Mesenchymal stem cell (in vitro differentiated cells and primary cell): ENCODE results near the gene NTN1.

Experiments used
- DNase-seq: peaks from one replicate; pipeline ENCODE4 v3.0.0-alpha.2; 2013
- H2AFZ ChIP-seq: one replicate; pipeline ENCODE4 v1.6.1; 2013; ENCODE audit warnings: low read depth, mild to moderate bottlenecking, control low read depth, inconsistent platforms, low read length, moderate library complexity
- H2AK5ac ChIP-seq: 2 replicates; pipeline ENCODE4 v1.6.1; 2013; ENCODE audit warnings: low read length, moderate library complexity, mild to moderate bottlenecking, inconsistent platforms; ENCODE audit not compliant: severe bottlenecking
- H2BK120ac ChIP-seq: one replicate; pipeline ENCODE4 v1.6.1; 2013; ENCODE audit warnings: low read depth, mild to moderate bottlenecking, inconsistent platforms, low read length, moderate library complexity
- H2BK12ac ChIP-seq, 2 experiments: one replicate each; pipeline ENCODE4 v1.6.1; 2013; ENCODE audit warnings: inconsistent platforms in 2 of 2, low read length in 2 of 2, mild to moderate bottlenecking in 2 of 2, moderate library complexity in 2 of 2, control low read depth in 1 of 2
- H2BK15ac ChIP-seq: one replicate; pipeline ENCODE4 v1.6.1; 2013; ENCODE audit warnings: mild to moderate bottlenecking, low read depth, inconsistent platforms; ENCODE audit not compliant: poor library complexity, severe bottlenecking
- H2BK5ac ChIP-seq: 2 replicates; pipeline ENCODE4 v1.6.1; 2013; ENCODE audit warnings: low read depth, mild to moderate bottlenecking, low read length, control low read depth, inconsistent platforms; ENCODE audit not compliant: poor library complexity, severe bottlenecking
- H3K14ac ChIP-seq, 2 experiments: one replicate each; pipeline ENCODE4 v1.6.1; 2013; ENCODE audit warnings: inconsistent platforms in 2 of 2, low read length in 2 of 2, control low read depth in 1 of 2, mild to moderate bottlenecking in 1 of 2, moderate library complexity in 1 of 2
- H3K18ac ChIP-seq, 2 experiments: one replicate each; pipeline ENCODE4 v1.6.1; 2013; ENCODE audit warnings: inconsistent platforms in 2 of 2, low read length in 2 of 2, control low read depth in 1 of 2, low read depth in 1 of 2, mild to moderate bottlenecking in 1 of 2
- H3K23ac ChIP-seq, 2 experiments: one replicate each; pipeline ENCODE4 v1.6.1; 2013; ENCODE audit warnings: inconsistent platforms in 2 of 2, low read length in 2 of 2, mild to moderate bottlenecking in 2 of 2, moderate library complexity in 2 of 2, control low read depth in 1 of 2
- H3K27ac ChIP-seq: 2 replicates; pipeline ENCODE4 v1.5.1; 2013; ENCODE audit warnings: mild to moderate bottlenecking, moderate library complexity, low read length, control low read depth, inconsistent platforms; ENCODE audit not compliant: poor library complexity, severe bottlenecking
- H3K27me3 ChIP-seq, 2 experiments: 2 replicates each; pipeline versions ENCODE4 v1.6.1 to v1.7.0; 2013; ENCODE audit warnings: low read length in 2 of 2, mild to moderate bottlenecking in 2 of 2, moderate library complexity in 2 of 2, control low read depth in 1 of 2, inconsistent platforms in 1 of 2; ENCODE audit not compliant: control insufficient read depth in 1 of 2, insufficient read depth in 1 of 2
- H3K36me3 ChIP-seq, 2 experiments: 2 replicates each; pipeline versions ENCODE4 v1.6.1 to v1.7.0; 2013; ENCODE audit warnings: low read length in 2 of 2, control low read depth in 1 of 2, inconsistent platforms in 1 of 2, low read depth in 1 of 2, mild to moderate bottlenecking in 1 of 2; ENCODE audit not compliant: insufficient read depth in 2 of 2, control insufficient read depth in 1 of 2
- H3K4ac ChIP-seq, 2 experiments: one replicate each; pipeline ENCODE4 v1.6.1; 2013; ENCODE audit warnings: inconsistent platforms in 2 of 2, low read length in 2 of 2, mild to moderate bottlenecking in 2 of 2, moderate library complexity in 2 of 2, control low read depth in 1 of 2, low read depth in 1 of 2
- H3K4me1 ChIP-seq: 2 replicates; pipeline ENCODE4 v1.6.1; 2013; ENCODE audit warnings: low read depth, low read length, control low read depth; ENCODE audit not compliant: control insufficient read depth, insufficient read depth
- H3K4me2 ChIP-seq: 2 replicates; pipeline ENCODE4 v1.6.1; 2013; ENCODE audit warnings: low read length, mild to moderate bottlenecking, inconsistent platforms; ENCODE audit not compliant: poor library complexity, severe bottlenecking
- H3K4me3 ChIP-seq, 2 experiments: 2 replicates each; pipeline versions ENCODE4 v1.5.1 to v1.7.0; 2013; ENCODE audit warnings: low read length in 2 of 2, mild to moderate bottlenecking in 2 of 2, control low read depth in 1 of 2, low read depth in 1 of 2; ENCODE audit not compliant: insufficient read depth in 1 of 2
- H3K79me1 ChIP-seq: replicated peaks from 2 replicates; pipeline ENCODE4 v1.6.1; 2013; ENCODE audit warnings: mild to moderate bottlenecking, control low read depth, low read length, inconsistent platforms; ENCODE audit not compliant: poor library complexity, severe bottlenecking
- H3K9ac ChIP-seq: 2 replicates; pipeline ENCODE4 v1.7.0; 2013; ENCODE audit warnings: mild to moderate bottlenecking, low read length, moderate library complexity
- H3K9me3 ChIP-seq: 2 replicates; pipeline ENCODE4 v1.7.0; 2013; ENCODE audit warnings: mild to moderate bottlenecking, low read length; ENCODE audit not compliant: control insufficient read depth
- H4K8ac ChIP-seq: one replicate; pipeline ENCODE4 v1.6.1; 2013; ENCODE audit warnings: inconsistent platforms, mild to moderate bottlenecking, low read length, moderate library complexity
- H4K91ac ChIP-seq: one replicate; pipeline ENCODE4 v1.6.1; 2013; ENCODE audit warnings: mild to moderate bottlenecking, low read length, inconsistent platforms
- WGBS: methylation state at CpG from one replicate; pipeline ENCODE4 v1.1.7; 2013; ENCODE audit warnings: mixed read lengths; 5-methylcytosine and 5-hydroxymethylcytosine counted together

The NTN1 gene

DNA sequence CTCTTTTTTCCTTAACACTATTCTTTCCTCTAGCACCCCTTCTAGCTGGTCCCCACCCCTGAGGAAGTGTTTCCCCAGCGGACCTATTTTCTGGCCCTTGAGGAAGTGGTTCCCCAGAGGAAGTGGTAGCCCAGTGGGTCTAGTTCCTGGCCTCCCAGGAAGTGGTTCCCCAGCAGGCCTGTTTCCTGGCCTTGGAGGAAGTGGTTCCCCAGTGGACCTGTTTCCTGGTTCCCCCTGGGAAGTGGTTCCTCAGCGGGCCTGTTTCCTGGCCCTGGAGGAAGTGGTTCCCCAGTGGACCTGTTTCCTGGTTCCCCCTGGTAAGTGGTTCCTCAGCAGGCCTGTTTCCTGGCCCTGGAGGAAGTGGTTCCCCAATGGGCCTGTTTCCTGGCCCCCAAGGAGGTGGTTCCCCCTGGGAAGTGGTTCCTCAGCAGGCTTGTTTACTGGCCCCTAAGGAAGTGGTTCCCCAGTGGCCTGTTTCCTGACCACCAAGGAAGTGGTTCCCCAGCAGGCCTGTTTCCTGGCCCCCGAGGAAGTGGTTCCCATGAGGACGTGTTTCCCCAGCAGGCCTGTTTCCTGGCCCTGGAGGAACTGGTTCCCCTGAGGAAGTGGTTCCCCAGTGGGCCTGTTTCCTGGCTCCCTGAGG lies 58.3 kb downstream of the NTN1 start:
- Histone ChIP-seq H4K91ac (no peak overlapping the region), H3K4me2 (no peak overlapping the region), H3K4ac (no peak overlapping the region), H3K9me3 (no peaks in the 10 kb centered on the region), H3K4me1 (peaks cover 2% of the 10 kb centered on the region), H2BK5ac (no peak overlapping the region), H3K9ac (no peak overlapping the region), H4K8ac (no peak overlapping the region), H2AFZ (no peak overlapping the region), H2AK5ac (no peak overlapping the region), H3K36me3 (no peaks in the 10 kb centered on the region), H3K14ac (no peak overlapping the region), H3K79me1 (no peaks in the 10 kb centered on the region), H2BK15ac (no peak overlapping the region), H2BK120ac (no peak overlapping the region), H2BK12ac (no peak overlapping the region), H3K18ac (no peak overlapping the region), H3K27ac (no peak overlapping the region), H3K27me3 (peaks cover 14 to 18% of the 10 kb centered on the region in 2 experiments), H3K4me3 (no peak overlapping the region), H3K23ac (no peak overlapping the region)
- 79% methylated on average over 4 of the region's 4 CpGs for WGBS
- DNase-seq, result no peak

- H3K18ac ChIP-seq, result no peak overlapping the region
- H3K14ac ChIP-seq, result no peak overlapping the region
- H2BK12ac ChIP-seq, result no peak overlapping the region
- H2BK15ac ChIP-seq, result no peak overlapping the region
- H3K4ac ChIP-seq, result no peak overlapping the region
- H3K27ac ChIP-seq, result no peak overlapping the region
- H3K9ac ChIP-seq, result no peak overlapping the region
- no peak overlapping the region for H2AK5ac ChIP-seq
- no peaks in the 10 kb centered on the region for H3K9me3 ChIP-seq
- H3K4me2 ChIP-seq, result no peak overlapping the region
- no peak overlapping the region for H3K23ac ChIP-seq
- 62% methylated on average over 5 of the region's 7 CpGs for WGBS
- H4K8ac ChIP-seq, result no peak overlapping the region
- peaks cover 14 to 22% of the 10 kb centered on the region in 2 experiments for H3K27me3 ChIP-seq
- no peak overlapping the region for H2BK5ac ChIP-seq
- peaks cover 2% of the 10 kb centered on the region for H3K4me1 ChIP-seq
- H2AFZ ChIP-seq, result no peak overlapping the region
- H3K4me3 ChIP-seq, result no peak overlapping the region
- no peak overlapping the region for H4K91ac ChIP-seq
- H3K36me3 ChIP-seq, result no peaks in the 10 kb centered on the region
- DNase-seq, result no peak
- H2BK120ac ChIP-seq, result no peak overlapping the region
- no peaks in the 10 kb centered on the region for H3K79me1 ChIP-seq
Measured at GRCh38 chr17:9080296-9080914, 59.1 kb downstream of the NTN1 start.

DNA sequence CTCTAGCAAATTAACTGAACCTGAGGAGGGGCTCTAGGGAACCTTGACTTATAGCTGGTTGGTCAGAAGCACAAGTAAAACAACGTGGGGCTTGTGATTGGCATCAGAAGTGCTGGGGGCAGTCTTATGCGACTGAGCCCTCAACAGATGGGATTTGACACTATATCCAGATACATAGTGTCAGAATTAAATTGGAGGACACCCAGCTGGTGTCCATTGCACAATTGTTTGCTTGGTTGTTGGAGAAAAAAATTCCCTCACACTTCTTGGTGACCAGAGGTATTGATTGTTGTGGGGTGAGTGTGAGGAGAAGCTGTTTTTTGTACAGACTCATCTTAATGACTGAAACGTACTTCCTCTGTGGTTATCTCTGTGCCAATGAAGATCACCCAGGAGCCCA lies 59.7 kb downstream of the NTN1 start:
- H3K27ac ChIP-seq, result no peak overlapping the region
- peaks cover 1% of the 10 kb centered on the region for H3K4me1 ChIP-seq
- no peaks in the 10 kb centered on the region for H3K79me1 ChIP-seq
- no peak overlapping the region for H4K91ac ChIP-seq
- H3K4me3 ChIP-seq, result no peak overlapping the region
- DNase-seq, result no peak
- H3K4me2 ChIP-seq, result no peak overlapping the region
- H2BK12ac ChIP-seq, result no peak overlapping the region
- no peak overlapping the region for H4K8ac ChIP-seq
- no peak overlapping the region for H3K14ac ChIP-seq
- H2AK5ac ChIP-seq, result no peak overlapping the region
- no peak overlapping the region for H2BK15ac ChIP-seq
- H3K23ac ChIP-seq, result no peak overlapping the region
- H3K9ac ChIP-seq, result no peak overlapping the region
- no peaks in the 10 kb centered on the region for H3K36me3 ChIP-seq
- H3K18ac ChIP-seq, result no peak overlapping the region
- H3K27me3 ChIP-seq, result peaks cover 14 to 28% of the 10 kb centered on the region in 2 experiments
- no peaks in the 10 kb centered on the region for H3K9me3 ChIP-seq
- 43% methylated on average over 2 of the region's 3 CpGs for WGBS
- no peak overlapping the region for H2BK5ac ChIP-seq
- H3K4ac ChIP-seq, result no peak overlapping the region
- H2AFZ ChIP-seq, result no peak overlapping the region
- H2BK120ac ChIP-seq, result no peak overlapping the region

DNA sequence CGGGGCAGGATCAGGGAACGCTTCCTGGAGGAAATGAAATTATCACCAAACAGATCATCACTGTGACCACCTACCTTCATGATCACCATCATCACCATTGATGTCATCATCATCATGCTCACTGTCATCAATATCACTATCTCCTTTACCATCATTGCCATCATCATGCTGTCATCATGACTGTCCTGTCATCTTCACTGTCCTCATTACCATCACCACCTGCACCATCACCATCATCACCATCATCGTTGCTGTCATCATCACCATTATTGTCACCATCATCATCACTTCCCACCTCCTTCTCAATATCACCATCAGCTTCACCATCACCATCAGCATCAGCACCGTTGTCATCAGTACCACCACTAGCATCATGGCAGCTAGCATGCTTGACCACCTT lies 65.3 kb downstream of the NTN1 start:
- H3K9me3 ChIP-seq, result no peaks in the 10 kb centered on the region
- H3K18ac ChIP-seq, result no peak overlapping the region
- H3K14ac ChIP-seq, result no peak overlapping the region
- no peak overlapping the region for H2BK5ac ChIP-seq
- peaks cover 13 to 35% of the 10 kb centered on the region in 2 experiments for H3K27me3 ChIP-seq
- no peak overlapping the region for H2BK15ac ChIP-seq
- H3K4me1 ChIP-seq, result no peaks in the 10 kb centered on the region
- no peak overlapping the region for H2AFZ ChIP-seq
- H2BK12ac ChIP-seq, result no peak overlapping the region
- 84% methylated on average over 4 of the region's 4 CpGs for WGBS
- no peak overlapping the region for H3K4me2 ChIP-seq
- no peak overlapping the region for H2AK5ac ChIP-seq
- H3K23ac ChIP-seq, result no peak overlapping the region
- no peak overlapping the region for H3K9ac ChIP-seq
- no peak overlapping the region for H4K8ac ChIP-seq
- no peaks in the 10 kb centered on the region for H3K79me1 ChIP-seq
- H3K27ac ChIP-seq, result no peak overlapping the region
- no peak overlapping the region for H3K4me3 ChIP-seq
- no peaks in the 10 kb centered on the region for H3K36me3 ChIP-seq
- no peak overlapping the region for H3K4ac ChIP-seq
- DNase-seq, result no peak
- H2BK120ac ChIP-seq, result no peak overlapping the region
- H4K91ac ChIP-seq, result no peak overlapping the region
